GM23338 (cell line): ENCODE measurements around the gene ECE2. TPM values are rescaled to one million over a fixed set of nuclear protein-coding genes. Genes with fewer than 3 reads are reported as not detected.

Experiments
- ATAC-seq: fragments of 200-7000 bp; cut with Tn5 transposase; 3 replicates; pipeline ENCODE4 v1.9.1; 2020
- DNase-seq: peaks from one replicate; pipeline ENCODE4 v3.0.0-alpha.2; 2015; ENCODE audit warnings: low spot score
- H2AFZ ChIP-seq: fragments of 200-600 bp; sonication (generic); 2 replicates; pipeline ENCODE4 v1.8.0; 2016; ENCODE audit warnings: antibody characterized with exemption, mild to moderate bottlenecking, moderate library complexity
- H3F3A ChIP-seq: fragments of 200-600 bp; sonication (generic); replicated peaks from 2 replicates; pipeline ENCODE4 v1.8.0; 2017; ENCODE audit warnings: antibody characterized with exemption, mixed run types, low read depth
- H3K27ac ChIP-seq: fragments of 200-600 bp; sonication (generic); 2 replicates; pipeline ENCODE4 v1.6.1; 2016; ENCODE audit warnings: low read depth
- H3K27me3 ChIP-seq: fragments of 200-600 bp; sonication (generic); 2 replicates; pipeline ENCODE4 v1.8.0; 2016; ENCODE audit warnings: mild to moderate bottlenecking, mixed run types, moderate library complexity; ENCODE audit not compliant: insufficient read depth
- H3K36me3 ChIP-seq: fragments of 200-600 bp; sonication (generic); 2 replicates; pipeline ENCODE4 v1.8.0; 2016; ENCODE audit warnings: mild to moderate bottlenecking; ENCODE audit not compliant: insufficient read depth
- H3K4me1 ChIP-seq: fragments of 200-600 bp; sonication (generic); 2 replicates; pipeline ENCODE4 v1.8.0; 2016; ENCODE audit warnings: mild to moderate bottlenecking, moderate library complexity; ENCODE audit not compliant: insufficient read depth
- H3K4me2 ChIP-seq: fragments of 200-600 bp; sonication (generic); 2 replicates; pipeline ENCODE4 v1.7.1; 2017; ENCODE audit warnings: mixed run types
- H3K4me3 ChIP-seq: fragments of 200-600 bp; sonication (generic); 2 replicates; pipeline ENCODE4 v1.6.1; 2016; ENCODE audit warnings: mixed run types
- H3K79me2 ChIP-seq: fragments of 200-600 bp; sonication (generic); replicated peaks from 2 replicates; pipeline ENCODE4 v1.8.0; 2017; ENCODE audit warnings: mild to moderate bottlenecking; ENCODE audit not compliant: insufficient read depth
- H3K9me2 ChIP-seq: fragments of 200-600 bp; sonication (generic); 2 replicates; pipeline ENCODE4 v1.8.0; 2017; ENCODE audit not compliant: insufficient read depth
- H4K20me1 ChIP-seq: fragments of 200-600 bp; sonication (generic); replicated peaks from 2 replicates; pipeline ENCODE4 v1.8.0; 2017; ENCODE audit warnings: mild to moderate bottlenecking; ENCODE audit not compliant: insufficient read depth
- H3K27ac Mint-ChIP-seq: 2 replicates; pipeline ENCODE4 v1.8.0; 2020; ENCODE audit warnings: inconsistent platforms, mild to moderate bottlenecking, moderate library complexity, mixed read lengths
- H3K27me3 Mint-ChIP-seq: 3 replicates; pipeline ENCODE4 v1.8.0; 2022; ENCODE audit warnings: low read depth, mild to moderate bottlenecking, moderate library complexity, mixed read lengths, inconsistent platforms; ENCODE audit not compliant: insufficient read depth, poor library complexity
- H3K36me3 Mint-ChIP-seq: 3 replicates; pipeline ENCODE4 v1.8.0; 2021; ENCODE audit warnings: low read depth, mild to moderate bottlenecking, inconsistent platforms, moderate library complexity, mixed read lengths
- H3K4me1 Mint-ChIP-seq: 3 replicates; pipeline ENCODE4 v1.8.0; 2020; ENCODE audit warnings: mild to moderate bottlenecking, inconsistent platforms, mixed read lengths
- H3K4me3 Mint-ChIP-seq: 3 replicates; pipeline ENCODE4 v1.8.0; 2021; ENCODE audit warnings: moderate library complexity, mild to moderate bottlenecking, inconsistent platforms, mixed read lengths
- H3K9me3 Mint-ChIP-seq: 3 replicates; pipeline ENCODE4 v1.8.0; 2020; ENCODE audit warnings: moderate library complexity, mild to moderate bottlenecking, inconsistent platforms, mixed read lengths
- CREB1 ChIP-seq: fragments of 250-450 bp; sonication (Bioruptor Pico); IDR thresholded peaks from 2 replicates; pipeline ENCODE4 v1.5.0; 2020; ENCODE audit warnings: low read depth, mild to moderate bottlenecking, moderate library complexity
- CTCF ChIP-seq, 2 experiments: fragments of 200-600 bp in 1 of 2; sonication (generic) in 1 of 2; conservative IDR thresholded peaks; 2 replicates each; pipeline versions ENCODE4 v1.5.1 to v1.6.1; 2016 to 2017; ENCODE audit warnings: antibody characterized with exemption in 2 of 2, low read depth in 2 of 2, mild to moderate bottlenecking in 2 of 2, moderate library complexity in 1 of 2
- ETS1 ChIP-seq: IDR thresholded peaks from 2 replicates; pipeline ENCODE4 v1.6.1; 2016; ENCODE audit warnings: antibody characterized with exemption
- EZH2 ChIP-seq: fragments of 200-600 bp; sonication (generic); IDR thresholded peaks from one replicate; pipeline ENCODE4 v1.8.0; 2017; ENCODE audit warnings: antibody characterized with exemption, mild to moderate bottlenecking, low read depth; ENCODE audit not compliant: unreplicated experiment
- JUNB ChIP-seq: IDR thresholded peaks from one replicate; pipeline ENCODE4 v1.6.1; 2016; ENCODE audit warnings: antibody characterized with exemption; ENCODE audit not compliant: unreplicated experiment
- POLR2AphosphoS5 ChIP-seq: IDR thresholded peaks from 2 replicates; pipeline ENCODE4 v1.6.1; 2016; ENCODE audit warnings: antibody characterized with exemption, low read depth
- REST ChIP-seq: IDR thresholded peaks from one replicate; pipeline ENCODE4 v1.6.1; 2018; ENCODE audit warnings: antibody characterized with exemption; ENCODE audit not compliant: unreplicated experiment
- STAT1 ChIP-seq: IDR thresholded peaks from one replicate; pipeline ENCODE4 v1.6.1; 2016; ENCODE audit warnings: antibody characterized with exemption; ENCODE audit not compliant: unreplicated experiment
- ZNF114 ChIP-seq: fragments of 250-450 bp; sonication (Bioruptor Pico); IDR thresholded peaks from 2 replicates; pipeline ENCODE4 v1.5.0; 2020; ENCODE audit warnings: mild to moderate bottlenecking, moderate library complexity
- ZNF331 ChIP-seq: fragments of 250-450 bp; sonication (Bioruptor Pico); IDR thresholded peaks from 2 replicates; pipeline ENCODE4 v1.5.0; 2020; ENCODE audit warnings: low read depth, mild to moderate bottlenecking, moderate library complexity
- ZNF462 ChIP-seq: fragments of 250-450 bp; sonication (Bioruptor Pico); IDR thresholded peaks from 2 replicates; pipeline ENCODE4 v1.5.0; 2020; ENCODE audit warnings: mild to moderate bottlenecking, moderate library complexity
- polyA plus RNA-seq: library from polyadenylated mRNA; unstranded; fragments of >200 nt; fragmentation: Nextera tagmentation; extraction: Ambion mirVana; gene quantifications from 2 replicates; pipeline ENCODE4 v1.2.1, GENCODE V29; 2016
- total RNA-seq: library from RNA; depleted of rRNA; stranded (reverse); fragments of >200 nt; shearing (Covaris generic); gene quantifications from 2 replicates; pipeline ENCODE4 v1.2.3, GENCODE V29; 2014

ECE2 gene
- total and polyA plus RNA-seq, 2 experiments from 2014 or later: 0.24 to 0.48 TPM

GRCh38 chr3:184295771-184296170, 19.9 kb downstream of the ECE2 start:
- Mint-ChIP-seq H3K4me1 (peaks cover 9% of the 10 kb centered on the region), H3K4me3 (no peak overlapping the region), H3K27ac (no peak overlapping the region; the same call in 1 of the 2 replicates), H3K27me3 (peaks cover 13% of the 10 kb centered on the region), H3K9me3 (no peaks in the 10 kb centered on the region), H3K36me3 (peaks cover 14% of the 10 kb centered on the region)
- no peak for ATAC-seq
- H3K27me3 ChIP-seq: no peaks in the 10 kb centered on the region
- H4K20me1 ChIP-seq: peaks cover 7% of the 10 kb centered on the region
- H3K79me2 ChIP-seq: peaks cover 15% of the 10 kb centered on the region
- no peak overlapping the region for H3K27ac ChIP-seq
- H3K9me2 ChIP-seq: no peaks in the 10 kb centered on the region
- peaks cover 7% of the 10 kb centered on the region; the same call in 1 of the 2 replicates for H3K4me1 ChIP-seq
- peaks cover 2% of the 10 kb centered on the region; the same call in 1 of the 2 replicates for H3F3A ChIP-seq
- DNase-seq: no peak
- TF ChIP-seq REST (no peak), CREB1 (CRISPR knock-in tag) (no peak), POLR2AphosphoS5 (no peak), ZNF331 (no peak), ZNF114 (no peak), STAT1 (no peak), JUNB (no peak), ETS1 (no peak)
- no peak overlapping the region for H2AFZ ChIP-seq
- H3K4me3 ChIP-seq: no peak overlapping the region
- H3K4me2 ChIP-seq: no peak overlapping the region
- peaks cover 5% of the 10 kb centered on the region for H3K36me3 ChIP-seq

- Histone ChIP-seq H3F3A (peaks cover 2% of the 10 kb centered on the region; the same call in 1 of the 2 replicates), H4K20me1 (peaks cover 8% of the 10 kb centered on the region), H3K79me2 (peaks cover 24% of the 10 kb centered on the region), H3K27me3 (no peaks in the 10 kb centered on the region), H3K4me1 (peaks cover 7% of the 10 kb centered on the region; the same call in 1 of the 2 replicates), H2AFZ (no peak overlapping the region), H3K27ac (no peak overlapping the region), H3K9me2 (no peaks in the 10 kb centered on the region), H3K4me3 (no peak overlapping the region), H3K36me3 (peaks cover 12% of the 10 kb centered on the region), H3K4me2 (no peak overlapping the region)
- ATAC-seq (no peak), DNase-seq (no peak)
- peaks cover 10% of the 10 kb centered on the region for H3K4me1 Mint-ChIP-seq
- no peak overlapping the region for H3K27ac Mint-ChIP-seq
- H3K36me3 Mint-ChIP-seq: peaks cover 23% of the 10 kb centered on the region
- TF ChIP-seq CTCF (conservative IDR thresholded peaks at IDR 0.05; ENCODE audit: low read depth in 2 of 2) (no peak), EZH2 (no peak), ZNF462 (CRISPR knock-in tag) (no peak)
- H3K4me3 Mint-ChIP-seq: no peak overlapping the region
- peaks cover 13% of the 10 kb centered on the region for H3K27me3 Mint-ChIP-seq
- H3K9me3 Mint-ChIP-seq: no peaks in the 10 kb centered on the region
Observed at GRCh38 chr3:184296616-184297015, 20.8 kb downstream of the ECE2 start.
